ENCODE data around the gene B4GALNT1. TPM values are rescaled to one million over a fixed set of nuclear protein-coding genes. Genes with fewer than 3 reads are reported as not detected.
"Not testable (repeated sequence)": the region's sequence is repeated elsewhere in the genome, so short reads cannot be mapped to it uniquely, and the experiment has no call there.

B4GALNT1 gene
- total RNA-seq, 2 donors from 2014 or later, result 0.78 TPM; not detected in 1

GRCh38 chr12:57666897-57667296, 33.9 kb upstream of the B4GALNT1 start:
- no peak overlapping the region for H3K4me3 ChIP-seq
- no peaks in the 10 kb centered on the region for H3K9me3 ChIP-seq
- no peaks in the 10 kb centered on the region for H3K4me1 ChIP-seq
- no peak overlapping the region for H3K27ac ChIP-seq
- TF ChIP-seq, protein P1, sequence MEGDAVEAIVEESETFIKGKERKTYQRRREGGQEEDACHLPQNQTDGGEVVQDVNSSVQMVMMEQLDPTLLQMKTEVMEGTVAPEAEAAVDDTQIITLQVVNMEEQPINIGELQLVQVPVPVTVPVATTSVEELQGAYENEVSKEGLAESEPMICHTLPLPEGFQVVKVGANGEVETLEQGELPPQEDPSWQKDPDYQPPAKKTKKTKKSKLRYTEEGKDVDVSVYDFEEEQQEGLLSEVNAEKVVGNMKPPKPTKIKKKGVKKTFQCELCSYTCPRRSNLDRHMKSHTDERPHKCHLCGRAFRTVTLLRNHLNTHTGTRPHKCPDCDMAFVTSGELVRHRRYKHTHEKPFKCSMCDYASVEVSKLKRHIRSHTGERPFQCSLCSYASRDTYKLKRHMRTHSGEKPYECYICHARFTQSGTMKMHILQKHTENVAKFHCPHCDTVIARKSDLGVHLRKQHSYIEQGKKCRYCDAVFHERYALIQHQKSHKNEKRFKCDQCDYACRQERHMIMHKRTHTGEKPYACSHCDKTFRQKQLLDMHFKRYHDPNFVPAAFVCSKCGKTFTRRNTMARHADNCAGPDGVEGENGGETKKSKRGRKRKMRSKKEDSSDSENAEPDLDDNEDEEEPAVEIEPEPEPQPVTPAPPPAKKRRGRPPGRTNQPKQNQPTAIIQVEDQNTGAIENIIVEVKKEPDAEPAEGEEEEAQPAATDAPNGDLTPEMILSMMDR (IDR thresholded peaks at IDR 0.05), result no peak
- no peak for TF ChIP-seq POLR2A (IDR thresholded peaks at IDR 0.05)
- ATAC-seq (no peak), DNase-seq (no peak)
- WGBS, 2 donors, result 67 to 72% methylated on average over 5 of the region's 5 CpGs
- H3K27me3 ChIP-seq, result no peaks in the 10 kb centered on the region
- no peaks in the 10 kb centered on the region for H3K36me3 ChIP-seq (replicated peaks in 1 of 2; ENCODE audit: insufficient read depth in 1 of 2, low read depth in 2 of 2)
- intact Hi-C loops (cut with DNase I), result no loop called here

GRCh38 chr12:57665066-57665820, 32.2 kb upstream of the B4GALNT1 start:
- H3K4me3 ChIP-seq; H3K27ac ChIP-seq; intact Hi-C loops (cut with DNase I); DNase-seq; H3K27me3 ChIP-seq; ATAC-seq; H3K9me3 ChIP-seq; H3K36me3 ChIP-seq (replicated peaks in 1 of 2; ENCODE audit: insufficient read depth in 1 of 2, low read depth in 2 of 2); H3K4me1 ChIP-seq: not testable (repeated sequence)
- 77 to 95% methylated on average over 8 to 34 of the region's 34 CpGs for WGBS, 2 donors

GRCh38 chr12:57661376-57661775, 28.4 kb upstream of the B4GALNT1 start:
- Histone ChIP-seq H3K27me3 (no peaks in the 10 kb centered on the region), H3K4me1 (peaks cover 11% of the 10 kb centered on the region), H3K27ac (no peak overlapping the region), H3K9me3 (no peaks in the 10 kb centered on the region), H3K36me3 (replicated peaks in 1 of 2; ENCODE audit: insufficient read depth in 1 of 2, low read depth in 2 of 2) (no peaks in the 10 kb centered on the region), H3K4me3 (no peak overlapping the region)
- intact Hi-C loops (cut with DNase I), result no loop called here
- TF ChIP-seq POLR2A (IDR thresholded peaks at IDR 0.05), result no peak
- TF ChIP-seq, protein P1 (IDR thresholded peaks at IDR 0.05), result no peak
- ATAC-seq (no peak), DNase-seq (no peak)
- WGBS, 2 donors, result 87 to 94% methylated on average over 4 of the region's 4 CpGs

DNA sequence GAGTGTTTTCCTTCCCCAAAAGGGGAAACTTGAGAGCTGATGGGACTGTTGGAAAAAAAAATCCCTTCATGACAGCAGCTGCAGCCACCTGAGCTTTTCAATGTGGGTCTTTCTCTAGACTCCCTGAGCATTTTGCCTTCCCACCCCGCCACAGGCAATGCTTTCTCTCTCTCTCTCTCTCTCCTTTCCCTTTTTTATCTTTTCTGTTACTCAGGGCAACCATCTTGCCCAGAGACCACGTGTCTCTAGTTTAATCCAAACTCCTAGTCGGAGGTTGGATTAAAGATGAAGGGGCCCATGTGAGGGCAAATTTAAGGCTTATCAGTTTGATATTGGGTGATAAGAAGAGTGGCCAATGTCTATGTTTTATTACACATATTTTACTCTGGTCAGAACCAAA, 25.9 kb upstream of the B4GALNT1 start:
- ATAC-seq (no peak), DNase-seq (no peak)
- H3K4me3 ChIP-seq, result no peak overlapping the region
- WGBS, 2 donors, result 55 to 60% methylated on average over 3 of the region's 3 CpGs
- H3K9me3 ChIP-seq, result no peaks in the 10 kb centered on the region
- H3K36me3 ChIP-seq (replicated peaks in 1 of 2; ENCODE audit: insufficient read depth in 1 of 2, low read depth in 2 of 2), result no peaks in the 10 kb centered on the region
- intact Hi-C loops (cut with DNase I), result no loop called here
- no peak overlapping the region for H3K27ac ChIP-seq
- TF ChIP-seq POLR2A (IDR thresholded peaks at IDR 0.05), result no peak
- TF ChIP-seq, protein P1 (IDR thresholded peaks at IDR 0.05), result no peak
- H3K27me3 ChIP-seq, result no peaks in the 10 kb centered on the region
- peaks cover 11% of the 10 kb centered on the region for H3K4me1 ChIP-seq

- no peaks in the 10 kb centered on the region for H3K27me3 ChIP-seq
- peak overlapping the region; percentile 3 to 54 (median 26) for H3K27ac ChIP-seq
- H3K9me3 ChIP-seq, result no peaks in the 10 kb centered on the region
- peak; percentile 65 to 79 (median 73) for DNase-seq
- intact Hi-C loops (cut with DNase I), result no loop called here
- 20 to 28% methylated on average over 3 of the region's 3 CpGs for WGBS, 2 donors
- peaks cover 11% of the 10 kb centered on the region for H3K4me1 ChIP-seq
- peak; percentile 88 for ATAC-seq
- no peaks in the 10 kb centered on the region for H3K36me3 ChIP-seq (replicated peaks in 1 of 2; ENCODE audit: insufficient read depth in 1 of 2, low read depth in 2 of 2)
- TF ChIP-seq, protein P1 (IDR thresholded peaks at IDR 0.05), result peak in 3 of 7 experiments; percentile 13 to 23 (median 19)
- no peak for TF ChIP-seq POLR2A (IDR thresholded peaks at IDR 0.05)
- H3K4me3 ChIP-seq, result no peak overlapping the region
Measured at GRCh38 chr12:57657744-57658143, 24.7 kb upstream of the B4GALNT1 start.

- ATAC-seq; intact Hi-C loops (cut with DNase I): not testable (repeated sequence)
Measured at GRCh38 chr12:57656408-57656807, 23.4 kb upstream of the B4GALNT1 start.

More at GRCh38 chr12:57656408-57656807, 23.4 kb upstream of the B4GALNT1 start:
- not testable (repeated sequence) for DNase-seq; H3K27ac ChIP-seq; H3K36me3 ChIP-seq (replicated peaks in 1 of 2; ENCODE audit: insufficient read depth in 1 of 2, low read depth in 2 of 2); H3K27me3 ChIP-seq; H3K4me3 ChIP-seq; H3K9me3 ChIP-seq
- H3K4me1 ChIP-seq, result peaks cover 11% of the 10 kb centered on the region
- WGBS, 2 donors, result 75 to 78% methylated on average over 2 to 4 of the region's 4 CpGs

Data from body of pancreas (tissue), 4 donors.